Astrocyte (in vitro differentiated cells and primary cell): ENCODE results near the gene TMA7B. TPM values are rescaled to one million over a fixed set of nuclear protein-coding genes. Genes with fewer than 3 reads are reported as not detected.

Experiments used
- DNase-seq: peaks from one replicate; pipeline ENCODE4 v3.0.0-alpha.2; 2010; ENCODE audit warnings: low read depth
- FAIRE-seq: peaks from 2 replicates; lab custom pipeline; 2011; peaks lifted over from hg19 to GRCh38; lab: Jason Lieb, UNC
- H2AFZ ChIP-seq: 2 replicates; pipeline ENCODE4 v1.6.0; 2012; ENCODE audit warnings: low read depth, low read length, inconsistent platforms
- H3K27ac ChIP-seq: 2 replicates; pipeline ENCODE4 v1.5.1; 2011; ENCODE audit warnings: low read depth, low read length, inconsistent platforms
- H3K27me3 ChIP-seq: 2 replicates; pipeline ENCODE4 v1.6.0; 2011; ENCODE audit warnings: low read length, inconsistent platforms; ENCODE audit not compliant: insufficient read depth
- H3K36me3 ChIP-seq: 2 replicates; pipeline ENCODE4 v1.5.1; 2011; ENCODE audit warnings: low read length, inconsistent platforms; ENCODE audit not compliant: insufficient read depth
- H3K4me1 ChIP-seq: 2 replicates; pipeline ENCODE4 v1.5.1; 2011; ENCODE audit warnings: low read length, inconsistent platforms; ENCODE audit not compliant: insufficient read depth
- H3K4me2 ChIP-seq: 2 replicates; pipeline ENCODE4 v1.6.0; 2012; ENCODE audit warnings: low read length, inconsistent platforms
- H3K4me3 ChIP-seq: 2 replicates; pipeline ENCODE4 v1.5.1; 2011; ENCODE audit warnings: low read depth, mild to moderate bottlenecking, low read length, inconsistent platforms; ENCODE audit not compliant: insufficient read depth
- H3K79me2 ChIP-seq: 2 replicates; pipeline ENCODE4 v1.6.0; 2012; ENCODE audit warnings: mild to moderate bottlenecking, low read length, inconsistent platforms; ENCODE audit not compliant: insufficient read depth
- H3K9ac ChIP-seq: 2 replicates; pipeline ENCODE4 v1.6.0; 2012; ENCODE audit warnings: mild to moderate bottlenecking, low read length, inconsistent platforms
- H3K9me3 ChIP-seq: 2 replicates; pipeline ENCODE4 v1.5.1; 2012; ENCODE audit warnings: low read depth, mild to moderate bottlenecking, low read length, inconsistent platforms; ENCODE audit not compliant: insufficient read depth
- H4K20me1 ChIP-seq: 2 replicates; pipeline ENCODE4 v1.6.0; 2012; ENCODE audit warnings: low read length, inconsistent platforms; ENCODE audit not compliant: insufficient read depth
- H3K27ac Mint-ChIP-seq: one replicate; pipeline ENCODE4 v1.8.0; 2021; ENCODE audit warnings: mild to moderate bottlenecking, mixed read lengths; ENCODE audit not compliant: unreplicated experiment
- H3K27me3 Mint-ChIP-seq: one replicate; pipeline ENCODE4 v1.8.0; 2021; ENCODE audit warnings: low read depth, mixed read lengths; ENCODE audit not compliant: unreplicated experiment
- H3K36me3 Mint-ChIP-seq: one replicate; pipeline ENCODE4 v1.8.0; 2021; ENCODE audit warnings: low read depth, mixed read lengths; ENCODE audit not compliant: unreplicated experiment
- H3K4me1 Mint-ChIP-seq: one replicate; pipeline ENCODE4 v1.8.0; 2021; ENCODE audit warnings: low read depth, mixed read lengths; ENCODE audit not compliant: unreplicated experiment
- H3K4me3 Mint-ChIP-seq: one replicate; pipeline ENCODE4 v1.8.0; 2021; ENCODE audit warnings: mild to moderate bottlenecking, moderate library complexity, mixed read lengths; ENCODE audit not compliant: unreplicated experiment
- H3K9me3 Mint-ChIP-seq: one replicate; pipeline ENCODE4 v1.8.0; 2021; ENCODE audit warnings: mild to moderate bottlenecking, mixed read lengths; ENCODE audit not compliant: unreplicated experiment
- CTCF ChIP-seq: IDR thresholded peaks from 2 replicates; pipeline ENCODE4 v1.5.1; 2011; ENCODE audit warnings: low read depth, mild to moderate bottlenecking, inconsistent platforms, low read length, moderate library complexity; ENCODE audit not compliant: insufficient read depth
- EZH2 ChIP-seq: IDR thresholded peaks from 2 replicates; pipeline ENCODE4 v1.6.1; 2012; ENCODE audit warnings: mild to moderate bottlenecking, low read length, inconsistent platforms; ENCODE audit not compliant: insufficient read depth
- total RNA-seq: library from RNA; stranded (reverse); gene quantifications from 2 replicates; pipeline ENCODE4 v1.2.1, GENCODE V29; 2021

TMA7B gene
- total RNA-seq, 1 donor from 2014 or later: not detected

GRCh38 chr22:40008726-40009291 lies 48.6 kb downstream of the TMA7B start:
- peak overlapping the region; percentile 68 for H3K27ac Mint-ChIP-seq
- H3K4me3 Mint-ChIP-seq: peak overlapping the region; percentile 20
- H3K4me2 ChIP-seq: peak overlapping the region; percentile 37
- no peaks in the 10 kb centered on the region for H4K20me1 ChIP-seq
- TF ChIP-seq CTCF: no peak
- TF ChIP-seq EZH2: no peak
- FAIRE-seq (no peak), DNase-seq (no peak)
- H3K9me3 Mint-ChIP-seq: peaks cover 2% of the 10 kb centered on the region
- H3K27me3 ChIP-seq: peaks cover 18% of the 10 kb centered on the region
- H2AFZ ChIP-seq: no peak overlapping the region
- no peak overlapping the region for H3K9ac ChIP-seq
- no peaks in the 10 kb centered on the region for H3K79me2 ChIP-seq
- no peak overlapping the region for H3K4me3 ChIP-seq
- H3K27me3 Mint-ChIP-seq: peaks cover 18% of the 10 kb centered on the region
- no peaks in the 10 kb centered on the region for H3K36me3 ChIP-seq
- H3K4me1 ChIP-seq: peaks cover 21% of the 10 kb centered on the region
- no peaks in the 10 kb centered on the region for H3K9me3 ChIP-seq
- H3K36me3 Mint-ChIP-seq: no peaks in the 10 kb centered on the region
- no peak overlapping the region for H3K27ac ChIP-seq
- H3K4me1 Mint-ChIP-seq: peaks cover 20% of the 10 kb centered on the region

DNA sequence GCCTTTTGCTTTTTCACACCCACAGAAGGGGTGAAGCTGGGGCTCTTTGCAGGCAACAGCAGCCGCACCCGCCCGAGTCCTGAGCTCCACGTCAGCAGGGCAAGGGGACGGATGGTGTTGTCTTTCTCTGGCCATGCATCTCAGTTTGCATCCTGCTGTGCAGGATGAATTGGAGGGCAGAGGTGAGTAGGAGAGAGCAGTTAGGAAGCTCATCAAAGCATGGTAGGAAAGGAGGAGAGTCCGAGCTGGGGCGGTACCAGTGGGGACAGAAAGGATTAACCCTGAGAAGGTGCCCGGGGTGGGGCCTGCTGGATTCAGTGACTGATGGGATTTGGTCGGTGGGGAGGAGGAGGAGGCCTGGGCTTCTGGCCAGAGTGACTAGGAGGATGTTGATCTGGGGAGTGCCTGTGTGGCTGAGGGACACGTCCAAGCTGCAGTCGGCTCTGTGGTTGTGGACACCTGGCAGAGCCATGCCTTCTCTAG lies 49.1 kb downstream of the TMA7B start:
- Histone ChIP-seq H2AFZ (peak overlapping the region; percentile 20), H3K27me3 (peaks cover 18% of the 10 kb centered on the region), H3K36me3 (no peaks in the 10 kb centered on the region), H3K4me2 (peak overlapping the region; percentile 37), H3K9me3 (no peaks in the 10 kb centered on the region), H3K79me2 (no peaks in the 10 kb centered on the region), H3K4me1 (peaks cover 21% of the 10 kb centered on the region), H3K9ac (no peak overlapping the region), H4K20me1 (no peaks in the 10 kb centered on the region), H3K4me3 (no peak overlapping the region), H3K27ac (no peak overlapping the region)
- H3K27me3 Mint-ChIP-seq: peaks cover 18% of the 10 kb centered on the region
- peaks cover 2% of the 10 kb centered on the region for H3K9me3 Mint-ChIP-seq
- peaks cover 20% of the 10 kb centered on the region for H3K4me1 Mint-ChIP-seq
- peak; percentile 25 for DNase-seq
- H3K36me3 Mint-ChIP-seq: no peaks in the 10 kb centered on the region
- no peak for FAIRE-seq
- H3K27ac Mint-ChIP-seq: peak overlapping the region; percentile 68
- no peak overlapping the region for H3K4me3 Mint-ChIP-seq
- TF ChIP-seq EZH2 (peak; percentile 8), CTCF (no peak)
